GM18505 (cell line): ENCODE results near the gene VDR.

Experiments used
- ATAC-seq: cut with Tn5 transposase; IDR thresholded peaks from one replicate; pipeline ENCODE4 v1.9.1; 2021; ENCODE audit not compliant: unreplicated experiment
- POLR2A ChIP-seq: IDR thresholded peaks from 4 replicates; pipeline ENCODE4 v1.6.1; 2011; ENCODE audit warnings: borderline replicate concordance; ENCODE audit not compliant: insufficient read depth, insufficient read length; ENCODE audit errors: extremely low read depth

The VDR gene

GRCh38 chr12:47793015-47793681, 111.6 kb downstream of the VDR start:
- no peak for ATAC-seq
- no peak for TF ChIP-seq POLR2A

- ATAC-seq = no peak
- no peak for TF ChIP-seq POLR2A
Measured at GRCh38 chr12:47791874-47792273, 112.9 kb downstream of the VDR start.
